Stimulated activated CD4-positive, alpha-beta T cell treated with anti-CD3 and anti-CD28 coated beads, Interleukin-12 subunit alpha, Interleukin-12 subunit beta, amount 100 ng/mL, for 4 hours (primary cell): ENCODE data around the gene CTNNA1.

Source experiments
- DNase-seq: peaks from one replicate; pipeline ENCODE4 v3.0.0-alpha.2; 2020

Gene CTNNA1

DNA sequence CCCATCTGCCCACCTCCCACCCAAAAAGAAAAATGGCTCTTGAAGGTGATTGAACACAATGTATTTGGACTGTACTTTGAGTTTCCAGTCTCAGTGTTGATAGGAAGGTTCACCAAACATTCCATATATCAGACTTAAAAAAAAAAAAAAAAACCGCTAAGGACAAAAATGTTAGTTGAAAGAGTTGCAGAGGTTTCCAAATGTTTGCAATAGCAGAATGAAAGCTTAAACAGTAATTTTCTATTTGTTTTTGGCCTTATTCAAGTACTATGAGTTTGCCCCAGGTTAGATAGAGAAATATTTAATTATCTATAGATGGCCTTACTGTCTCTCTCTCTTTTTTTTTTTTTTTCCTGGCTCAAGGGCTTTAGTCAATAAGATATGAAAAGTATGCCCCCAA is 115.8 kb downstream of the CTNNA1 start:
- no peak for DNase-seq

DNA sequence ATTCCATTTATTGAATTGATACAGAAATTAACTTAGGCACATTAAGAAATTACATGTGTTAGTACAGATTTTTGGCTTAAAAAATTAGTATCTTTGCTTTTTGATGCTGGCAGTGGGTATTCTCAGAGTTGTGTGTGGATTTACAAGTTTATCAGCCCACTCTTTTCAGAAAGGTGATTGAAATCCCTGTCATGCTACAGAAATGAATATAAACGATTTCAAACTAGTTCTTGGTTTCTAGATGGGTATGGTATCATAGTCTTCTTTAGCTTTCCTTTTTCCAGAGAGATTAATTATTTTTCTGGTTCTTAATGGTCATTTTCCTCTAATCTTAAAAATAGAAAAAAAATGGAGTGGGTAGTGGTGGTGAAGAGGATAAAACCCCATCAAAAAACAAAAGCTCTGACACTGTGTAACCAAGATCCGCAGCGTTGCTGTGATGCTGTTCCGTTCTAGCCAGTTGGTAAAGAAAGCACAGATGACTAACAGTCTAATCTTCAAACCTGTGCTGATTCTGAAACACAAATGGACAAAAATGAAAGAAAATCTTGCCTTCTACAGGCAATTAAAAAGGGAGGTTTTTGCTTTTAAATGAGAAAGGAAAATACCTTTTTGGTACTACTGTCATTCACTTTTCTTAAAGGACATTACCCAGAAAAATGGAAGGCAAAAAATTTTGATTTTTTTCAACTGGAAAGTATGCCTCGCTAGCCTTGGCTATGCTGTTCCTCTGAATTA is 116.7 kb downstream of the CTNNA1 start:
- DNase-seq = no peak

DNA sequence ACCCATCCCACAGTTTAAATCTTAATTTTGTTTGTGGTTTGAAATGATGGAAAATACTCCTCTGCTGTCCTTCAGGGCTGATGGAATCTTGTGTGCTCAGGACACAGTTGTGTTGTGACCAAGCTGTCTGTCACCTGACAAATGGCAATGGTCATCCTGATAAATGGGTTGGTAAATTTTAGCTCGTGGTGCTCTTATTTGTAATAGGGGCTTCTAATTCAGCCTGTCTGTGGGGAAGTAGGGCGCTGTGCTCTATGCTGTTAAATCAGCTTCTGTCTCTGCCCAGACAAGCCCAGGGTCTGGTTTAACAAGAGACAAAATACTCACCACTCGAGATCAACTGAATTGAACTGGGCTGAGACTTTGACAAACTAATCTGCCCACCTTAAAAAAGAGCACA is 117.4 kb downstream of the CTNNA1 start:
- no peak for DNase-seq

GRCh38 chr5:138872841-138873465 is 119.7 kb downstream of the CTNNA1 start:
- no peak for DNase-seq

GRCh38 chr5:138873466-138874221 is 120.4 kb downstream of the CTNNA1 start:
- no peak for DNase-seq

DNA sequence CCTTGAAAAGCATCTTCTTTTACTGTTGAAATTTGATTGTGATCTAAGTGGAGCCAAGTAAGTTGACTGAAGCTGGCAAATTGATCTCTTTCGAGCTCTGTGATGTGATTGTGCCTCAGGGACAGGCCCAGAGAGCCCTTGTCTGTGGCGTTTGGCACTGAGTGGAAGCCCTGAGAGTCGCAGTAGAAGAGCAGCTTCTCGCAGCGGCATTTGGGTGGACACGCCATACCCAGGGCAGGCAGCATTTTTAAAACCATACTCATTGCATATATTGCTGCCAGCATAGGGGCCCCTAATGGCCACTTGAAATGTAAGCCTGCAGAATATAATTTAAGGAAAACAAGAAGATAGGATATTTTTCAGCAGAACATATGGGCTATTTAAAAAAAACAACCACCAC is 121.0 kb downstream of the CTNNA1 start:
- no peak for DNase-seq

GRCh38 chr5:138874771-138875551 is 121.7 kb downstream of the CTNNA1 start, which contains the start of gene LRRTM2:
TSS of gene LRRTM2 (minus strand) at chr5:138875335. CDS start at chr5:138874911, 424 bp downstream.
- DNase-seq = no peak

GRCh38 chr5:138875552-138875875 is 122.3 kb downstream of the CTNNA1 start:
- no peak for DNase-seq

GRCh38 chr5:138875946-138876345 is 122.7 kb downstream of the CTNNA1 start:
- DNase-seq = no peak

GRCh38 chr5:138876811-138877210 is 123.6 kb downstream of the CTNNA1 start:
- DNase-seq = no peak

DNA sequence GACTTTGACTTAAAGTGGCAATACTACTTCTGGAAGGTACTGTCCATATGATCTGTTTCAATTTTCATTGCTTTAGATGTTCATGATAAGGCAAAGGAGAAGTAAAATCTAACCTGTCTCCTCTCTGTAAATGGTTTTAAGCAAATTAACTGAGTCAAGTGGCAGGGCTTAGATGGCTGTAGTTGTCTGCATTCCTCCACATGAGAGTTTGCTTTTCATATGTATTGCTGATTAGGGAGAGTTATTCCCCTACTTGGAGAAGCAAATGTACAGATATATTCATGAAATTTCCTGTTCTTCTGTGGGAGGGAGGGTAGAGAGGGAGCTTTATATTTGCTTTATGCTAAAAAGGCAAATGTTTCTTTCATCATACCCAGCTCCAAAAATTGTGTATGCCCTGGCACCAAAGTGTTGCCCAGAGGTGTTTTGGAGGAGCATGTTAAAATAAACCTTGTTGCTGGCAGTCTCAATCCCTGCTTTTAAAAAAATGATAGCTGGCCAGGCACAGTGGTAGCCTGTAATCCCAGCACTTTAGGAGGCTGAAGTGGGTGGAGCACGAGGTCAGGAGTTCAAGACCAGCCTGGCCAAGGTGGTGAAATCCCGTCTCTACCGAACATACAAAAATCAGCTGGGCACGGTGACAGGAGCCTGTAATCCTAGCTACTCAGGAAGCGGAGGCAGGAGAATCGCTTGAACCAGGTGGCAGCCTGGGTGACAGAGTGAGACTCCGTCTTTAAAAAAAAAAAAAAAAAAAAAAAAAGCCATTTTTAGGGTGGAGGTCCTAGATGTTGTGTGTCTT is 125.4 kb downstream of the CTNNA1 start:
- no peak for DNase-seq

DNA sequence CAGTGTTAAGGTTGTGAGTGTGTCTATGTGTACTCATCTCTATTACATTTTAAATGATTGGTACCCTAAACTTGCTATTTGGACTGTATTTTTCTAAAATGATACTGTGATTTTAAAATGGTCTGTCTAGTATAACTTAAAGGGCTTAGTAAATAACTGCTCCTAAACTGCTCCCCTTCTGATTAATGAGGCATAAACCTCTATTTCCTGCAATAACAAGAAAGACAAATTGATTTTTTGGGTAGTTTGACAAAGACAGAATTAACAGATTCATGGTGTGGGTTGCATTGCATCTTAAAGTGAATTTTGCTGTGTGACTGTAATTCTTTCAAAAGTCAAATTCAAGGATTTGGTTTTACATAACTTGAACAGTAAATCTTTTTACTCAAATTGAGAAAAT is 130.0 kb downstream of the CTNNA1 start:
- DNase-seq = no peak

DNA sequence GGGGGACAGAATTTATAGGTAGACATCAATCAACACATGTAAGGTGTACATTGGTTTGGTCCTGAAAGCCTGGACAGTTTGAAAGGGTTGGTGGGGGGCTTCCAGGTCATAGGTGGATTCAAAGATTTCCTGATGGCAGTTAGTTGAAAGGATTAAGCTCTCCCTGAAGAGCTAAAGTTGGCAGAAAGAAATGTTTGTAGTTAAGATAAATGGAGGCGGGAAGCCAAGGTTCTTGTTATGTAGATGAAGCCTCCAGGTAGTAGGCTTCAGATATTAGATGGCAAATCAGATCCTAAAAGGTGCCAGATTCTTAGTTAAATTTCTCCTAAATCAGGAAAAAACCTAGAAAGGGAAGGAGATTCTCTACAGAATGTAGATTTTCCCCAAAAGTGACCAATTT is 130.9 kb downstream of the CTNNA1 start:
- DNase-seq = no peak

GRCh38 chr5:138884554-138884953 is 131.3 kb downstream of the CTNNA1 start:
- DNase-seq = no peak

DNA sequence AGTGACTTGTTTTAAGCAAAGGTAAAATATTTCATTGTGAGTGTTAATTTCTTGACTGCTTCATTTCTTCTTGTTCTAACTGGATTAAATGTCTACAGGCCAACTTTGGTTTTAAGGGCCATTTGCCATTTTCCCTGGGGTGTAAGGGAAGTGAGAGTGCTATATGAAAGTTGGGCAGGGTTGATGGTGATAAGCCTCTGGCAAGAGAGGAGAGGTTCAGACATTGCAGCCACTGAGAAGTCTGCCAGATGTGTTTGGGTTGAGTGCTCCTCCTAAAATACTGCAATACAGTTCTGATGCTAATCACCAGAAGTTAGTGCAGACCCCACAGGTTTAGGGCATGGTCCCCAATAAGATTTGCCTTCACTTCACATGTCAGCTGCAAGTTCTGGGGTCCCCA is 136.8 kb downstream of the CTNNA1 start:
- no peak for DNase-seq

GRCh38 chr5:138890644-138891043 is 137.4 kb downstream of the CTNNA1 start:
- no peak for DNase-seq

GRCh38 chr5:138895918-138896317 is 142.7 kb downstream of the CTNNA1 start:
- DNase-seq = no peak

- DNase-seq = no peak
Measured at GRCh38 chr5:138898299-138898698, 145.1 kb downstream of the CTNNA1 start.

- DNase-seq = no peak
Measured at GRCh38 chr5:138898742-138899141, 145.5 kb downstream of the CTNNA1 start.

- no peak for DNase-seq
Measured at GRCh38 chr5:138900281-138900965, 147.2 kb downstream of the CTNNA1 start.

GRCh38 chr5:138901716-138902115 is 148.5 kb downstream of the CTNNA1 start:
- no peak for DNase-seq
